HepG2 (cell line): ENCODE results near the gene LRRC25. TPM values are rescaled to one million over a fixed set of nuclear protein-coding genes. Genes with fewer than 3 reads are reported as not detected.
A peak's percentile ranks its signal among the peaks of the same experiment; 100 is the strongest.

Experiments
- BRCA1 ChIP-seq: sonication (generic); formaldehyde crosslinking; IDR thresholded peaks from 2 replicates; pipeline ENCODE4 v1.4.0; 2020; ENCODE audit warnings: missing genetic modification reagents
- FOSL2 ChIP-seq: sonication (generic); formaldehyde crosslinking; IDR thresholded peaks from 2 replicates; pipeline ENCODE4 v1.4.0; 2020; ENCODE audit warnings: missing genetic modification reagents
- ISL2 ChIP-seq: sonication (generic); formaldehyde crosslinking; IDR thresholded peaks from 2 replicates; pipeline ENCODE4 v1.5.0; 2020; ENCODE audit warnings: missing genetic modification reagents
- NFYC ChIP-seq: IDR thresholded peaks from 2 replicates; pipeline ENCODE4 v1.6.1; 2016; ENCODE audit warnings: missing genetic modification reagents, missing compliant biosample characterization
- PCBP1 ChIP-seq: fragments of 200-400 bp; formaldehyde crosslinking; IDR thresholded peaks from 2 replicates; pipeline ENCODE4 v1.6.1; 2017; ENCODE audit warnings: mild to moderate bottlenecking, low read depth, low read length, borderline replicate concordance
- PHF5A ChIP-seq: IDR thresholded peaks from one replicate; pipeline ENCODE4 v1.6.1; 2018; ENCODE audit warnings: low read depth, missing genetic modification reagents; ENCODE audit not compliant: unreplicated experiment
- PITX1 ChIP-seq: sonication (generic); formaldehyde crosslinking; IDR thresholded peaks from 2 replicates; pipeline ENCODE4 v1.5.1; 2020; ENCODE audit warnings: mild to moderate bottlenecking, missing genetic modification reagents
- RCOR2 ChIP-seq: IDR thresholded peaks from 2 replicates; pipeline ENCODE4 v1.6.1; 2016; ENCODE audit warnings: missing biosample characterization, missing genetic modification reagents
- RNF219 ChIP-seq: sonication (generic); formaldehyde crosslinking; IDR thresholded peaks from 2 replicates; pipeline ENCODE4 v1.5.0; 2020; ENCODE audit warnings: mild to moderate bottlenecking, missing genetic modification reagents
- SIX1 ChIP-seq: sonication (generic); formaldehyde crosslinking; IDR thresholded peaks from 2 replicates; pipeline ENCODE4 v1.4.0; 2020; ENCODE audit warnings: missing genetic modification reagents, borderline replicate concordance
- SKI ChIP-seq: fragments of 450-650 bp; IDR thresholded peaks from one replicate; pipeline ENCODE4 v1.6.1; 2018; ENCODE audit warnings: mild to moderate bottlenecking; ENCODE audit not compliant: partially characterized antibody
- SP2 ChIP-seq: sonication (generic); formaldehyde crosslinking; IDR thresholded peaks from 2 replicates; pipeline ENCODE4 v1.5.1; 2020; ENCODE audit warnings: mild to moderate bottlenecking, missing genetic modification reagents
- TBX3 ChIP-seq: fragments of 450-650 bp; IDR thresholded peaks from 2 replicates; pipeline ENCODE4 v1.6.1; 2017; ENCODE audit warnings: antibody characterized with exemption, mild to moderate bottlenecking, inconsistent platforms, borderline replicate concordance
- THRA ChIP-seq: sonication (generic); formaldehyde crosslinking; IDR thresholded peaks from 2 replicates; pipeline ENCODE4 v1.4.0; 2020; ENCODE audit warnings: missing genetic modification reagents, borderline replicate concordance
- ZBTB7B ChIP-seq: sonication (generic); formaldehyde crosslinking; IDR thresholded peaks from 2 replicates; pipeline ENCODE4 v1.4.0; 2020; ENCODE audit warnings: missing genetic modification reagents
- ZMAT3 ChIP-seq: sonication (generic); formaldehyde crosslinking; conservative IDR thresholded peaks from 2 replicates; pipeline ENCODE4 v1.7.0; 2021; ENCODE audit warnings: missing genetic modification reagents
- ZNF224 ChIP-seq: sonication (generic); formaldehyde crosslinking; IDR thresholded peaks from 2 replicates; pipeline ENCODE4 v1.5.0; 2020; ENCODE audit warnings: mild to moderate bottlenecking, missing genetic modification reagents
- ZNF496 ChIP-seq: sonication (generic); formaldehyde crosslinking; IDR thresholded peaks from 2 replicates; pipeline ENCODE4 v1.8.1; 2023; ENCODE audit warnings: mild to moderate bottlenecking, moderate library complexity, missing genetic modification reagents; ENCODE audit not compliant: insufficient replicate concordance
- ZNF513 ChIP-seq: sonication (generic); formaldehyde crosslinking; conservative IDR thresholded peaks from 2 replicates; pipeline ENCODE4 v1.5.0; 2020; ENCODE audit warnings: missing genetic modification reagents
- ZNF556 ChIP-seq: sonication (generic); formaldehyde crosslinking; IDR thresholded peaks from 2 replicates; pipeline ENCODE4 v1.4.0; 2020; ENCODE audit warnings: mild to moderate bottlenecking, missing genetic modification reagents, borderline replicate concordance
- ZNF691 ChIP-seq: sonication (generic); formaldehyde crosslinking; IDR thresholded peaks from 2 replicates; pipeline ENCODE4 v1.4.0; 2020; ENCODE audit warnings: missing genetic modification reagents, low read depth, mild to moderate bottlenecking, borderline replicate concordance
- ZNF75D ChIP-seq: sonication (generic); formaldehyde crosslinking; IDR thresholded peaks from 2 replicates; pipeline ENCODE4 v1.8.1; 2023; ENCODE audit warnings: missing genetic modification reagents, mild to moderate bottlenecking, borderline replicate concordance
- ZSCAN5A ChIP-seq: sonication (generic); formaldehyde crosslinking; IDR thresholded peaks from 2 replicates; pipeline ENCODE4 v1.8.0; 2022; ENCODE audit warnings: mild to moderate bottlenecking, missing genetic modification reagents, borderline replicate concordance
- polyA plus RNA-seq, 8 experiments: library from polyadenylated mRNA; depleted of rRNA in 3 of 8; stranded (reverse) in 7 of 8; unstranded in 1 of 8; fragments of >200 nt; fragmentation: Illumina TruSeq in 4 of 8; extraction: Trizol in 4 of 8; gene quantifications; 2 replicates each; pipeline versions ENCODE4 v1.2.1 to v1.2.3, GENCODE V29; 2011 to 2016; ENCODE audit warnings: low read depth in 4 of 8, missing spikeins in 1 of 8, mixed read lengths in 1 of 8; ENCODE audit not compliant: insufficient read depth in 1 of 8
- total RNA-seq, 5 experiments: library from RNA; depleted of rRNA; stranded (reverse); fragments of >200 nt; fragmentation: Illumina TruSeq; extraction: Trizol; gene quantifications; 2 replicates each; pipeline ENCODE4 v1.2.3, GENCODE V29; 2016; ENCODE audit warnings: low read depth in 1 of 5

Gene LRRC25
- total and polyA plus RNA-seq, 2 of the 13 experiments (the other 11 are each of a cell fraction or from before 2014, with no cell fraction given): 0.13 to 0.53 TPM

GRCh38 chr19:18362934-18363542 lies 34.4 kb downstream of the LRRC25 start (continued):
- TF ChIP-seq PCBP1: no peak
- TF ChIP-seq TBX3: peak; percentile 54; the same call in 1 of the 2 replicates
- peak; percentile 51 for TF ChIP-seq FOSL2
- no peak for TF ChIP-seq ZNF556 (CRISPR knock-in tag)
- TF ChIP-seq RCOR2: 0 out of 2 replicates have a peak, but pooled peaks have one; percentile 43
- no peak for TF ChIP-seq PITX1 (CRISPR knock-in tag)
- TF ChIP-seq ZBTB7B (CRISPR knock-in tag): peak; percentile 52; the same call in 1 of the 2 replicates
- TF ChIP-seq ZSCAN5A (CRISPR knock-in tag): no peak
- no peak for TF ChIP-seq ZNF224 (CRISPR knock-in tag)
- no peak for TF ChIP-seq ZNF496 (CRISPR knock-in tag)
- TF ChIP-seq THRA (CRISPR knock-in tag): peak; percentile 55; the same call in 1 of the 2 replicates
- TF ChIP-seq ZNF513 (CRISPR knock-in tag): no peak
- peak; percentile 34; the same call in 1 of the 2 replicates for TF ChIP-seq ISL2 (CRISPR knock-in tag)
- no peak for TF ChIP-seq ZNF75D (CRISPR knock-in tag)
- TF ChIP-seq ZNF691 (CRISPR knock-in tag): no peak
- TF ChIP-seq PHF5A (CRISPR knock-in tag): no peak
- TF ChIP-seq SIX1 (CRISPR knock-in tag): peak; percentile 12; the same call in 1 of the 2 replicates
- TF ChIP-seq RNF219 (CRISPR knock-in tag): no peak
- no peak for TF ChIP-seq SP2 (CRISPR knock-in tag)
- TF ChIP-seq BRCA1: no peak
- TF ChIP-seq NFYC: no peak
- TF ChIP-seq SKI: peak; percentile 46
- peak; percentile 47; the same call in 1 of the 2 replicates for TF ChIP-seq ZMAT3 (CRISPR knock-in tag)
